ENCODE measurements around the gene LDLR.

LDLR gene

DNA sequence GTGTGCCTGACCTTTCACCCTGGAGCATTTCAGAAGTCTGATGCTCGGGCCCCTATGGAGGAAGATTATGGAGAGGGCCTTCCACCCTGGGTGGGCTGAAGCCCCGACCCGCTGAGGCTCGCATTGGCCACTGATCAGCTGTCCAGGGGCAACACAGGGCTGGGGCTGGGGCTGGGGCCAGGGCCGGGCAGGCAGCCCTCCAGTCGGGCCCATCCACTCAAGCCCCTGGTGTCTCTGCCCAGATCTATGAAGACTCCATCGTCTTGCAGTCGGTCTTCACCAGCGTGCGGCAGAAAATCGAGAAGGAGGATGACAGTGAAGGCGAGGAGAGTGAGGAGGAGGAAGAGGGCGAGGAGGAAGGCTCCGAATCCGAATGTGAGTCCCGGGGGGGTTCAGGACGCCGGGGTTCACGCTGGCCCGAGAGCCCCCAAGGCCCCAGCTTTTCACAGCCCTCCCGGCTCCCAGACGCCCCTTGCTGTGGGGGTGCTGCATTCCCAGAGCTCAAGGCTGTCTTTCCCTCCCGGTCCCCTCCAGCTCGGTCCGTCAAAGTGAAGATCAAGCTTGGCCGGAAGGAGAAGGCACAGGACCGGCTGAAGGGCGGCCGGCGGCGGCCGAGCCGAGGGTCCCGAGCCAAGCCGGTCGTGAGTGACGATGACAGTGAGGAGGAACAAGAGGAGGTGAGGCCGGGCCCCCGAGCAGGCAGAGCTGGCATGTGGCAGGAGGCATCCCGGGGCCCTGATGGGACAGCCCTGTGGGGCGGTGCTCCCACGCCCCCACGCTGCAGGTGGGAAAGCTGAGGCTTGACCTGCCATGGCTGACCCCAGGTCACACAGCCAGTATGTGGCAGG, 29.5 kb upstream of the LDLR start:
- DNase-seq (ENCODE audit: low read depth) = no peak
- TF ChIP-seq, protein P1, sequence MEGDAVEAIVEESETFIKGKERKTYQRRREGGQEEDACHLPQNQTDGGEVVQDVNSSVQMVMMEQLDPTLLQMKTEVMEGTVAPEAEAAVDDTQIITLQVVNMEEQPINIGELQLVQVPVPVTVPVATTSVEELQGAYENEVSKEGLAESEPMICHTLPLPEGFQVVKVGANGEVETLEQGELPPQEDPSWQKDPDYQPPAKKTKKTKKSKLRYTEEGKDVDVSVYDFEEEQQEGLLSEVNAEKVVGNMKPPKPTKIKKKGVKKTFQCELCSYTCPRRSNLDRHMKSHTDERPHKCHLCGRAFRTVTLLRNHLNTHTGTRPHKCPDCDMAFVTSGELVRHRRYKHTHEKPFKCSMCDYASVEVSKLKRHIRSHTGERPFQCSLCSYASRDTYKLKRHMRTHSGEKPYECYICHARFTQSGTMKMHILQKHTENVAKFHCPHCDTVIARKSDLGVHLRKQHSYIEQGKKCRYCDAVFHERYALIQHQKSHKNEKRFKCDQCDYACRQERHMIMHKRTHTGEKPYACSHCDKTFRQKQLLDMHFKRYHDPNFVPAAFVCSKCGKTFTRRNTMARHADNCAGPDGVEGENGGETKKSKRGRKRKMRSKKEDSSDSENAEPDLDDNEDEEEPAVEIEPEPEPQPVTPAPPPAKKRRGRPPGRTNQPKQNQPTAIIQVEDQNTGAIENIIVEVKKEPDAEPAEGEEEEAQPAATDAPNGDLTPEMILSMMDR (IDR thresholded peaks at IDR 0.05; ENCODE audit: insufficient read depth, low read depth, low read length, missing control alignments) = no peak
- no peak overlapping the region for H3K4me3 ChIP-seq (ENCODE audit: low read length)

DNA sequence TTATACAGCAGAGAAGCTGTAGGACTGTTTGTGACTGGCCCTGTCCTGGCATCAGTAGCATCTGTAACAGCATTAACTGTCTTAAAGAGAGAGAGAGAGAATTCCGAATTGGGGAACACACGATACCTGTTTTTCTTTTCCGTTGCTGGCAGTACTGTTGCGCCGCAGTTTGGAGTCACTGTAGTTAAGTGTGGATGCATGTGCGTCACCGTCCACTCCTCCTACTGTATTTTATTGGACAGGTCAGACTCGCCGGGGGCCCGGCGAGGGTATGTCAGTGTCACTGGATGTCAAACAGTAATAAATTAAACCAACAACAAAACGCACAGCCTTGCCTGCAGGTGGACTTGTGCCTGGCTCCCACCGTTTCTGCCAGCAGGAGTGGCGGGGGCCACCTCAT, 27.3 kb upstream of the LDLR start:
- TF ChIP-seq, protein P1 (IDR thresholded peaks at IDR 0.05; ENCODE audit: insufficient read depth, low read depth, low read length, missing control alignments) = no peak
- no peak overlapping the region for H3K4me3 ChIP-seq (ENCODE audit: low read length)
- no peak for DNase-seq (ENCODE audit: low read depth)

DNA sequence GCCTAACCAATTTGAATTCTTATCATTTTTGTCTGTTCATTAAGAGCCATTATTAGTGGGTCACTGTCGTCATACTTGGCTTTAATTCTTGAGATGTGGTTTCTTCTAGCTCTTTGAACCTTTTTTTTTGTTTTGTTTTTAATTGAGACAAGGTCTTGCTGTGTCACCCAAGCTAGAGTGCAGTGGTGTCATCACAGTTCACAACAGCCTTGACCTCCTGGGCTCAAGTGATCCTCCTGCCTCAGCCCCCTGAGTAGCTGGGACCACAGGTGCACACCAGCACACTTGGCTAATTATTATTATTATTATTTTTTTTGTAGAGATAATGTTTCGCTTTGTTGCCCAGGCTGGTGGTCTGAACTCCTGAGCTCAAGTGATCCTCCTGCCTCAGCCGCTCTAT, 25.8 kb upstream of the LDLR start:
- TF ChIP-seq, protein P1 (IDR thresholded peaks at IDR 0.05; ENCODE audit: insufficient read depth, low read depth, low read length, missing control alignments) = no peak
- no peak for DNase-seq (ENCODE audit: low read depth)
- H3K4me3 ChIP-seq (ENCODE audit: low read length) = no peak overlapping the region

GRCh38 chr19:11064831-11065303, 24.4 kb upstream of the LDLR start:
- DNase-seq (ENCODE audit: low read depth) = no peak
- H3K4me3 ChIP-seq (ENCODE audit: low read length) = no peak overlapping the region
- TF ChIP-seq, protein P1 (IDR thresholded peaks at IDR 0.05; ENCODE audit: insufficient read depth, low read depth, low read length, missing control alignments) = no peak

DNA sequence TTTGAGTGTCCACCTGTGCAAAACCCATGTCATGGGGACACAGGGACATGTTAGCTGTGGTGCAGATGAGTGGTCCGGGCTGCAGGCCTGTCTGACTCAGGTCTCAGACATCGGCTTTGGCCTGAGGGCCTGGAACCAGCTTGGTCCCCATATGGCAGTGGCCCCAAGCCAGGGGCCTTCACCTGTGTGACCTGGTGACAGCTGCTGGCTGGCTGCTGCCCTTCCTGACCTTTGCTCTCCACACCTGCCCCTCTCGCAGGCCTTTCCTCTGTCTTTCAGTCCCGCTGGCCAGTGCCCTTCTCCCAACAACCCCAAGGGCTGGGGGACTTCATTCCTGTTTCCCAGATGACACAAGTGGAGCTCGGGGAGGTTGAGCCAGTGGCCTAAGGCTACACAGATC, 22.9 kb upstream of the LDLR start:
- DNase-seq (ENCODE audit: low read depth) = no peak
- TF ChIP-seq, protein P1 (IDR thresholded peaks at IDR 0.05; ENCODE audit: insufficient read depth, low read depth, low read length, missing control alignments) = no peak

DNA sequence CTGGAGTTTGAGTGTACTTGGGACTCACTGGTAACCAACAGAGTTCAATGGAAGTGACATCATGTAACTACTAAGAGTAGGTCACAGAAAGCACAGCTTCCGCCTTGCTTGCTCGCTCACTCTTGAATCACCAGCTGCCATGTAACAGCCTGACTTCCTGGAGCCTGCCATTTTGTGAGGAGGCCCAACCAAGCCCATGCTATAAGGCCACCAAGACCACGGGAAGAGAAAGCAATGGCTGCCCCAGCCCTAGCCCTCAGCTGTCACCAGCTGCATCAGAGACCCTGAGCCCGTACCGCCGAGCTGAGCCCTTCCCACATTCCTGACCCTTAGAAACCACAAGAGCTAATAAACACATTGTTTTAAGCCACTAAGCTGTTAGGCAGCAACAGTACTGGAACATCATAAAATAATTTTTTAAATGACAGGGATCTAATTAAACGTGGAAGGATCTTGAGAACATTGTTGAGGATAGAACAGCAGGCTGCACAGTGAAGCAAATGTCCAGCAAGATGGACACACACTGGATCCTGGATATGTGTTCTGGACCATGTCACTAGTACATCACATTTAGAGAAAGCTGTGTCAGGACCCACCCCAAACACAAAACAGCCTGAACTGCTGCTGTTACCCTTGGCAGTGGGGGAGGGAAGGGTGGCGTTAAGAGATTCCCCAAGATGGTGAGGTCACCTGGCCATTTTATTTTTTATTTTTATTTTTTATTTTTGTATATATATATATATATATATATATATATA, 21.7 kb upstream of the LDLR start:
- TF ChIP-seq, protein P1 (IDR thresholded peaks at IDR 0.05; ENCODE audit: insufficient read depth, low read depth, low read length, missing control alignments) = no peak
- DNase-seq (ENCODE audit: low read depth) = peak; percentile 26
- H3K4me3 ChIP-seq (ENCODE audit: low read length) = no peak overlapping the region

More for the DNA sequence above, 22.9 kb upstream of the LDLR start:
- H3K4me3 ChIP-seq (ENCODE audit: low read length) = no peak overlapping the region

Measured in epithelial cell of esophagus (primary cell).